Muscle of back (tissue), 11 donors: Measurements from ENCODE around the gene COQ3. TPM values are rescaled to one million over a fixed set of nuclear protein-coding genes. Genes with fewer than 3 reads are reported as not detected.
A peak's percentile ranks its signal among the peaks of the same experiment; 100 is the strongest.
"Not testable (repeated sequence)": the region's sequence is repeated elsewhere in the genome, so short reads cannot be mapped to it uniquely, and the experiment has no call there.

ENCODE experiments used
- DNase-seq, 3 donors: peaks; one replicate each; pipeline versions ENCODE4 v3.0.0 to v3.0.0-alpha.2; 2013
- polyA plus RNA-seq, 10 donors: library from polyadenylated mRNA; unstranded; fragments of 120-200 nt; gene quantifications; one replicate each; pipeline ENCODE4 v1.2.1, GENCODE V29; 2013; ENCODE audit not compliant: insufficient read length in 10 of 10

COQ3 gene
- polyA plus RNA-seq, 10 donors, result 7.1 to 11.2 (median 9.0) TPM

GRCh38 chr6:99335298-99335697 is 58.7 kb downstream of the COQ3 start:
- DNase-seq, result not testable (repeated sequence)

DNA sequence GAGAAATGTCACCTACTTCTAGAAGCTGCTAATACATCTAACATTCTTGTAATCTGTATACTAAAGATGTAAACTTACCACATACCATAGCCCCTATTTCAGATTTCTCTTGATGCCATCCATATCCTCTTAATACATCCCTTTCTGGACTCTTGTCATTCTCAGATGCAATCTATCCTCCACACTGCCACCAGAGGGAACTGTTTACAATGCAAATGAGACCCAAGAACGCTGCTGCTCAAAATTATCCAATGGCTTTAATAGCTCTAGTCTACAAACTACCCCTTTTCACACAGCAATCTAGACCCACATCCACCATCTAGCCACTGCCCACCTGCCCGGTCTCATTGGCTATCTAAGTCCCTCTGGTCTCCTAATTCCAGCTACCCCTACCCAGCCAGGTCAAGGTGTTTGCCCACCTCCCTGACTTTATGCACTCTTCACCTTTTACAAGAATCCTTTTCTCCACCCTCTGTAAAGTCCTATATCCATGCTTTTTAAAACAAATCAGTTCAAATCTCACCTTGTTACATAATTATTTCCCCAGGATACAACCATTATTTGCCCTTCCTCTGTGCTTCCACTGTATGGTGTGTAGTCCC is 59.4 kb downstream of the COQ3 start:
- DNase-seq, result peak; percentile 3 to 16 (median 12)

DNA sequence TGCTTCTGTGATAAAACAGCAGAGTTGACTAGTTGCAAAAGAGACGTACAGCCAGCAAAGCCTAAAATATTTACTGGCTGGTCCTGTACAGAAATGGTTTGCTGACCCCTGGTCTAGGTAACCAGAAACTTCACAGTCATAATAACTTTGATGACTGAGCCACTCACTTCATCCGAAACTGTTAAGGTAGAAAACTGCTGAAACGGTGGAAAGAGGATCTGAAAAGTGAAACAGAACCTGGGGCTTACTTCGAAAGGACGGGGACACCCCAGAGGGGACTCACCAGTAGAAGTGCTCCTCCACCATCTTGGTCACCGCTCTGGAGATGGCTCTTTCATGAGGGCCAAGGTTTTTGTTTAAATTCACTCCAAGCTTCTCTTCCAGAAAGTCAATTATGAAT is 60.9 kb downstream of the COQ3 start:
- no peak for DNase-seq

DNA sequence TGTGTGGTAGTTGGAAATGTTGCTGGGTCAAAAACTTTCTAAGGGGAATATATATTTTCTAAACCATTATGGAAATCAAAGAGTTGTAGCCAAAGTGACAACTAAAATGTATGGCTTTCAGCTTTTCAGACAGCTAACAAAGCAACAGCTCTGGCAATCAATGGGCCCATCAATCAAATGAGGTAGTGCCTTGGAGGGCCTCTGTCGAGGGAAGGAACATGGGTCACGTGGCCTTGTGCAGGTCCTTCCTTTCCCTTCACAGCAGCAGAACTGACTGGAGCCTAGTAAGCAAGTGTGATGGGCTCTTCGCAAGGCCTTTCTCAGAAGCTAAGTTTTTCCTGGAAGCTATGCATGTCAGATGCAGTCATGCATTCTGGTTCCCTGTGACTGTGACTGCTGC is 62.5 kb downstream of the COQ3 start:
- DNase-seq, result no peak

GRCh38 chr6:99330159-99330558 is 63.8 kb downstream of the COQ3 start:
- peak; percentile 49 to 63 (median 55) for DNase-seq

DNA sequence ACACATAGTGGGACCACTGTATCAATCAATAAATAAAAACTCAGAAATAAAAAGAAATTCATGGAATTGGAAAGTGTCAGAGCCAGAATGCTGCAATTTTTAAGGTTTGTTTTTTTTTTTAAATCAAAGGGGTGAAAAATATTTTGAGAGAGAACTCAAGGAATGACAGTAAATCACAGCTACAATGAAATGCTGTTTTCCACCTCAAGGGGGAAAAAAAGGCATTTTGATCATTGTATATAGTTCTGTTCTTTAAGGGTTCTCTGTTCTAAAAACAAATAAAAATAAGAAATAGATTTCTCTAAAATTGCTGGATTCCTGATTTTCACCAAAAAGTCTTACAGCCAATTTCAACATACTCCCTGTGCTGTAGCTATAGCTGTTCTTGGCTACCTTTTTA is 69.0 kb downstream of the COQ3 start:
- DNase-seq, result no peak

Other genes starting within 250 kb of the COQ3 start
- 1 to 10 TPM; 1.7 to 3.7 (median 2.6) TPM for gene FAXC, start 44.5 kb downstream of the COQ3 start, polyA plus RNA-seq
- gene PNISR, start 31.1 kb upstream of the COQ3 start, polyA plus RNA-seq, result 100 to 1,000 TPM in 8 of 10 donors, 10 to 100 TPM in 2; 92.5 to 196 (median 128) TPM
- 10 to 100 TPM in 1 of 10 donors, 1 to 10 TPM in 9; 4.5 to 11.8 (median 6.8) TPM for gene USP45, start 121.2 kb upstream of the COQ3 start, polyA plus RNA-seq
- 10 to 100 TPM; 37.3 to 56.3 (median 50.1) TPM for gene CCNC, start 174.5 kb upstream of the COQ3 start, polyA plus RNA-seq
- under 1 TPM in 2 of 10 donors, not detected in 8; 0.05 TPM for gene PRDM13, start 212.6 kb upstream of the COQ3 start, polyA plus RNA-seq